ENCODE data around the gene RNF212. TPM values are rescaled to one million over a fixed set of nuclear protein-coding genes. Genes with fewer than 3 reads are reported as not detected.
"Not testable (repeated sequence)": the region's sequence is repeated elsewhere in the genome, so short reads cannot be mapped to it uniquely, and the experiment has no call there.

RNF212 gene
- total RNA-seq, 1 experiment from 2014 or later: not detected

DNA sequence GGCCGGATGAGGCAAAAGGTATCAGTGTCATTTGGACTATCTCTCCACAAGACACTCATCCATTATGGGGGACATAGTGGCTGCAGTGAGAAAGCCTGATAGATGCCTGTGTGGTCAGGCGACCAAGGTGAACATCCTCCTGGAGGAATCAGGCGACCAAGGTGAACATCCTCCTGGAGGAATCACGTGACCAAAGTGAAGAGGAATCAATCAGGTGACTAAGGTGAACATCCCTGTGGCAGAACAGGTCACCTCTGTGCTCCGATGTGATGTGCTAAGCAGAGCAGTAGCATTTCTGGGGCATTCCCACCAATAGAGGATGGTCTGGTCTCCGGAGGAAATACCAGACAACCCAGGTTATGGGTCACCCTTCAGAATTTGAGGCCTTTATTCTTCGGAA is 44.0 kb downstream of the RNF212 start:
- no peak for DNase-seq (ENCODE audit: low read depth)

DNA sequence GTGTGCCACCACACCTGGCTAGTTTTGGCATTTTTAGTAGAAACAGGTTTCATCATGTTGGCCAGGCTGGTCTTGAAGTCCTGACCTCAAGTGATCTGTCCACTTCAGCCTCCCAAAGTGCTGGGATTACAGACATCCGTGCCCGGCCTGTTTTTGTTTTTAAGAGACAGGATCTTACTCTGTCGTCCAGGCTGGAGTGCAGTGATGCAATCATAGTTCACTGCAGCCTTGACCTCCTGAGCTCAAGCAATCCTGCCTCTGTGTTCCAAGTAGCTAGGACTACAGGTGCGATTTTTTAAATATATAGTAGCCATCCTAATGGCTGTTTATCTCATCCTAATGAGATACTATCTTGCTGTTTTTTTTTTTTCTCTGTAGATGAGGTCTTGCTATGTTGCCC is 47.6 kb downstream of the RNF212 start:
- DNase-seq (ENCODE audit: low read depth): no peak

DNA sequence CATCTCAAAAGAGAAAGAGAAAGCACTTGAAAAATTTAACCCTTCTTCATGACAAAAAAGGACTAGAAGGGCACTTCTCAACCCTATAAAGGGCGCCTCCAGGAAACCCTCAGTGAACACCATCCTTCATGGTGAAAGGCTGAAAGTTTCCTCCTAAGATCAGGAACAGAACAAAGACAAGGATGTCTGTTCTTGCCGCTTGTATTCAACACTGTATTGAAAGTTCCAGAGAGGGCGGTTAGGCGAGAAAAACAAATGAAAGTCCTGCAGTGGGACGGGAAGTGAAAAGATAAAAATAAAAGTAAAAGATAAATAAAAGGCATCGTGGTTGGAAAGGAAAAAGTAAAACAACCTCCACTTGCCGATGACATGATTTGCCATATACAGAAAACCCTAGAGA is 50.9 kb downstream of the RNF212 start:
- no peak for DNase-seq (ENCODE audit: low read depth)

DNA sequence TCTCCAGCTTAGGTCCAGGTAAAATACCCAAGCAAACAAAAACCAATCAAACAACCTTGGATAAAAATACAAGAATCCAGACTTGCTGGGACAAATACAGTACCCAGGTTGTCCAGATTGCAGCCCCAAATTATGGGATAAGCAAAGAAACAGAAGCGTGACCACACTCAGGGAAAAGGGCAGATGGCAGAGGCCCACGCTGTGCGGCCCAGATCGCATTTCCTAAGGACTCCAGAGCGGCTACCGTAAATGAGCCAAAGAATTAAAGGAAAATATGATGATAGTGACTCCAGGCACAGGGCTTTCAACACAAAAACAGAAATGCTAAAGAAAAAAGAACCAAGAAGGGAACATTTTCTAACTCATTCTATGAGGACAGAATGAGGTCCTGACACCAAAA is 51.6 kb downstream of the RNF212 start:
- DNase-seq (ENCODE audit: low read depth): no peak

DNA sequence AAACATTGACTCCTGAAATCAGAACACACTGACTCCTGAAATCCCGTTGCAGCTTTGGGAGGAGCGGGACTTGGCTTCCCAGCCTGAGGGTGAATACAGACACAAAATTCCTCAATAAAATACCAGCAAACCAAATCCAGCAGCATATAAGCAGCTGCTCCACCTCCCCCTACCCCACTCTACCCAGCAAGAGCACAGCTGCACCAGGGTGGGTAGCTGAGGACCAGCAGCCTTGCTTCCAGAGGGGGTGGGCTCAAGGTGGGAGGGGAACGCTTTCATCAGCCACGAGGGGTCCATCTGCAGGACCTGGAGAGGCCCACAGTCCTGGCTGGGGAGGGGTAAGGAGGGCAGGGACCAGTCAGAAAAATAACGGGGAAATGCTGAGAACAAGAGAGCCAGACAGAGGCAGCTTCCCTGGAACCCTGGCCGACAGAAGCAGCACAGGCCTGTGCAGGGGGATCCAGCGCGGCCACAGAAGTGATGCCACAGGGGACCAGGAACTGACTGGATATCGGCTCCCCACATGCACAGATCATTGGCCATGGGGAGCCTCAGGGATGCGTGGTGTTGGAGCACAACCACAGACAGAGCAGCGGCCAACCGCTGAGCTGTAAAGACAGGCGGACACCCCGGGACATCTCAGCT is 52.2 kb downstream of the RNF212 start:
- no peak for DNase-seq (ENCODE audit: low read depth)

DNA sequence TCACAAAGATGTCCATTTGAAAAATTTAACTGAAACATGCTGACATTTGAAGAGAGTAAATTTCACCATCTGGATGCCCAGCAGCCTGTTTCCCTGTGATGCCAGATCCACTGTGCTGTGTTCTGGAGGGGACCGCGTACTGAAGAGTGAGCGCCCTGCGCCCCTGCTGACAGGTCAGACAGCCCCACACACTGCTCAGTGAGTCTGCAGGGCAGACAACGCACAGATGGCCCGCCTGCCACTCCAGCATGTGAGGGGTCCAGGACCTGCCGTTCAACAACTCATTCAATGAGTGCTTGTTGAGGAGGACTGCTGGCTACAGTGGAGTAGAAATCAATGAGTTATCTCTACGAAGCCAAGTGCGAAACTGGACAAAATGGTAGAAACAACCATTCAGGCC is 52.7 kb downstream of the RNF212 start:
- DNase-seq (ENCODE audit: low read depth): no peak

DNA sequence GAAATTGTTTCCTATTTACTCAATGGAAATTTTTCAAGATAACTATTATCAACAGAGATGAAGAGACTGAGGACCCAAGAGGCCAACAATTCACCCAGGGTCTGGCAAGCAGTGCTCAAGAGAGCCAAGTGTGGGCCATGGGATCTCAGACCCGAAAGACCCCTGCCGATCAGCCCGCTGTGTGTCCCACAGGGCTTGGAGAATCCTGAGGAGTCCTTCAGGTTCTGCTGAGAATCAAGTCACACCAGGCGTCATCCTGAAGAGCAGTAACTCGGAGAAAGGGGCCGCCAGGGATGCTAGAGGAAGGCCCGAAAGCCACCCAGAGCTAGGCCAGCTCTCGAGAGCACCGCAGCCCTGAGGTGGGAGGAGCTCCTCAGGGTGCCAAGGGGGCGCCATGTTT is 53.2 kb downstream of the RNF212 start:
- DNase-seq (ENCODE audit: low read depth): no peak

DNA sequence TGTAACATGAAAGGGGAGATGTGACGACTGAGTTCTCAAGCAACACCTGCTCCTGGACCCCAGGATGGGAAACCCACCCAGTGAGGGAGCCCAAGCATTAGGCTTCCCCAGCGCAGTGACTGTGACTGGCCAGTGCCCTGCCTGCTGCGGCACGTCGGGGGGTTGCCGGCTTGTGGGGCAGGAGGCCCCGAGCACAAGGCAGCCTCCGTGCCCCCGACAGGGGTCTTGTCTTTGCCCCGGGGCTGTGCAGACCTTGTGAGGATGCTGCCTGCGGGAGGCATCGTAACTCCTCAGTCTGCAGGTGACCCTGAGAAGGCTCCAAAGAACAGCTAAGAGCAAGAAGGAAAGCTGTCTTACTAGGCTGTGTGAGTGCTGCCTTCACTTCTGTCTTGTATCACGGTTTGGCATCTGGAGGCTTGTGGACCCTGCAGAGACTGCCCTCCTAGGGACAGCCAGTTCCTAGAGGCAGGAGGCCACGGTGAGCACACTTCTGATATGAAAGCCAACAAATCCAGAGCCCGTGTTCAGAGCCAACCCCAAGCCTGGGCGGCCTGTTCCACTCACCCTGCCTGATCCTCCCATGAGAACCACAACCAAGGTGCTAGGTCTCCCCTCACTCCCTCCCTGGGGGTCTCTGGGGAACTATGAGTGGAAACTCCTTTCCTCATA is 54.2 kb downstream of the RNF212 start:
- no peak for DNase-seq (ENCODE audit: low read depth)

DNA sequence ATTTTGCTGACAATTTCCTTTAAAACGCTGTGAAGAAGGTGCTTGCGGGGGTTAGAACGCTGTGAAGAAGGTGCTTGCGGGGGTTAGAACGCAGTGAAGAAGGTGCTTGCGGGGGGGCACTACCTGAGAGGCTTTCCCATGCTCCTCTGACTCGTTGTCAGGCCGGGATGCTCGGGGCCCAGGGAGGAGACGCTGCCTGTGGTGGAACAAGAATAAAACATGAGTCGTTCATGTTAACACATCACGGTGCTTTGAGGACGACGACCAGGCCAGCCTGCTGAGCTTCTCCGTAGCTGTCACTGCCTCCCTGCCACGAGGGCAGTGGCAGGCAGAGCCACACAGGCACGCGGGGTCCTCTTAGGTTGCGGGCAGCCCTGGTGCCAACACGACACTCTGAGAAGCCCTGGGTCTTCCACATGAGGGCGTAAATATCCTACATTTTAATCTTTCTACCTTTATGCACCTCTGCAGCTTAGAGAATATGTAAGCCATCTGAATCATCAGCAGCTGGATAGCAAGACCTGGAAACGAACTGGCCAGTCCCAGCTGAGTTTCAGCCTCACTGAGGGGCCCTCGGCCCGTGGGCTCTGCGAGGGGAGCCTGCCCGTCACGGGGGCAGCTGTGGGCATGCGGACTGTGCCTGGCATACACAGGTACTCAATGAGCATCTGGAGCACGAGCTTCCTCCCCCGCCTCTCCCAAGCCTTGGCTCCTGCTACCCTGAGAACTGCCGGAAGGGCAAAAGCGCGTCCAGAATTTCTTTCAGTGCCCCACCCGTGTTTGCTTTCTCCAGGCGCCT is 55.0 kb downstream of the RNF212 start:
- no peak for DNase-seq (ENCODE audit: low read depth)

DNA sequence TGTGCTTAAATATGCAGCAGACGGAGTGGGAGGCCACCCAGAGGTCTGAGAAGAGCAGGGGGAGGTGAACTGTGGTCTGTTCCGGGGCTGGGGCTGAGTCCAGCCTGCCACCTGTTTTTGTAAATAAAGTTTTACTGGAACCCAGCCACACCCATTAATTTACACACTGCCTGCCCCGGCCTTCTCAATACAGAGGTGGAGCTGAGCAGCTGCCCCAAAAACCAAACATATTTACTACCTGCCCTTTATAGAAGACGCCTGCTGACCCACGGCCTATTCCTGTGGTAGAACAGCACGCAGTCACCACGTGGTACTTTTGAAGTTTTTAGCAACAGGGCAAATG is 56.0 kb downstream of the RNF212 start:
- no peak for DNase-seq (ENCODE audit: low read depth)

DNA sequence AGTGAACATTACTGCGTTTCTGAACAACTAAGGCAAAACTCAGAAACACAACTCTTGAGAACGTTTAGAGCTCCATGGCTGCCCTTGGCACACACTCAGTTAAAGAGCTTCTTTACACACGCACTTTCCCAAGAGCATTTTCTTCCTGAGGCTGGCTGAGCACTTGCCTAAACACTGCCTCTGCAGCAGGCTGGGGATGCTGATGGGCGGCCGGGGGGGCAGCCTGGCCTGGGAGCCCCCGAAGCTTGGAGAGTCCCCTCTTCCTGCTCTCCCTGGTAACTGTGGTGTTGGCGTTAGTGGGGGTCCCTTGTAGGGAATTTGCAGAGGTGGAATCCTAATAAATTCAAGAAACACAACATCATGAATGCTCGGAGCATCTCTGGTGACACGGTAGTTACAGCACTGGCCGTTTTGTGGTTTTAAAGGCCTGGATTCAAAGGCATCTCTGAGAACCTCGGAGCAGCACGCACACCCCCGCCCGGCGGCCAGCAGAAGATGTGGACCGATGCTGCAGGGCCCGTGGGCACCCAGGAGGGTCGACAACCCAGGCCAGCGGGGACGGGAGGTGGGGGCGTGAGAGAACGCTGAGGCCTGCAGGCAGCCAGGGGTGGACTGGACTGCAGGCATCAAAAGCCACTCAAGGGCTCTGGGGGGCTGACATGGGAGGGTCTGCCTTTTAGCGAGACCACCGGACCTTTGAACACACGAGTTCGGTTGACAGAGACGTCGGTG is 56.5 kb downstream of the RNF212 start:
- no peak for DNase-seq (ENCODE audit: low read depth)

DNA sequence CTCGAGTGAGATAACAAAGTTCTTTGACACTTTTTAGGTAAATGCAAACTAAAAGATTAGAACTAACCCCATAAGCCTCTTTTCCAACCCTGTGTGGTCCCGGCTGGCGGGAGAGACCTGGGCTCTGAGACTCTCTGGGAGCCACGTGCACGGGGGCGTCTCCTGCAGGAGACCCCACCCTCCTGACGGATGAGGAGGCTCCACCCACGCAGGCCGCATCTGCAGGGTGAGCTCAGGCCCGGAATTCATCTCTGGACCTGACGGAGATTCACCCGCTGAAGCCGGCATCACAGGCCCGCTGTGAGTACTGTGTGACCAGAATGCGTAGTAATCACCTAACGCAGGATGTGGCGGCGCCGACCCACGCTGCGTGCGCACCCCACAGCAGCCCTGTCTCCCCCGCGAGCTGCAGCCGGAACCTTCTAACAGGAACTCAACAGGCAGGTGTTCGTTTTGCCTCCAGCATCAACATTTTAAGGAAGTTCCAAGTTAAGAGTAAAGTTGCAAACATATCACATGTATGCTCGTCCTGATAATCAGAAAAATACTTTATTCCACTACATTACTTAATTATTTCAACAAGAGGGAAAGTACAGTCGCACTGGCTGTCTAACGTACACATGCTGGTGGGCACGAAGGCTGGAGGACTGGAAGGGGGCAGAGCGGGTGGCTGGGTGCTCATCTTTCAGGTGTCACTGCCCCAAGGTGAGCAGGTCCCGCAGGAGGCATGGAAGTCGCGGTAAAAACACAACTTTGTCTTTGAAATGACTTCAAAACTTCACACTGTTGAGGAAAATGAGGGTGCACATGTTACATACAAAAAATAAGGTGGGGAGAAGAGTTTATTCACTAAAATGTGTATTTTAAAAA is 57.4 kb downstream of the RNF212 start:
- no peak for DNase-seq (ENCODE audit: low read depth)

DNA sequence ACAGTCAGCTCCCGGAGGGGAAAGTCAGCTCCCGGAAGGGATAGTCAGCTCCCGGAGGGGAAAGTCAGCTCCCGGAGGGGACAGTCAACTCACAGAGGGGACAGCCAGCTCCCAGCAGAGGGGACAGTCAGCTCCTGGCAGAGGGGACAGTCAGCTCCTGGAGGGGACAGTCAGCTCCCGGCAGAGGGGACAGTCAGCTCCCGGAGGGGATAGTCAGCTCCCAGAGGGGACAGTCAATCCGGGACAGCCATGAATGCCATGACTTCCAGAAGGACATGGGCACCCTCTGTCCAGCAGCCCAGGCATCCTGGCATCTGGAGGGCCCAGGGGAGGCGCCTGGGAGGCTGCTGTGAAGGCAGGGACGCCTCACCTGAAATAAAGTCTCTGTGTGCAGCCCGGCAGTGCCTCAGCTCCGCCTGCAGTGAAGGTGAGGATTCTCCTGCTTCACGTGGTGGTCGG is 58.1 kb downstream of the RNF212 start:
- not testable (repeated sequence) for DNase-seq (ENCODE audit: low read depth)

DNA sequence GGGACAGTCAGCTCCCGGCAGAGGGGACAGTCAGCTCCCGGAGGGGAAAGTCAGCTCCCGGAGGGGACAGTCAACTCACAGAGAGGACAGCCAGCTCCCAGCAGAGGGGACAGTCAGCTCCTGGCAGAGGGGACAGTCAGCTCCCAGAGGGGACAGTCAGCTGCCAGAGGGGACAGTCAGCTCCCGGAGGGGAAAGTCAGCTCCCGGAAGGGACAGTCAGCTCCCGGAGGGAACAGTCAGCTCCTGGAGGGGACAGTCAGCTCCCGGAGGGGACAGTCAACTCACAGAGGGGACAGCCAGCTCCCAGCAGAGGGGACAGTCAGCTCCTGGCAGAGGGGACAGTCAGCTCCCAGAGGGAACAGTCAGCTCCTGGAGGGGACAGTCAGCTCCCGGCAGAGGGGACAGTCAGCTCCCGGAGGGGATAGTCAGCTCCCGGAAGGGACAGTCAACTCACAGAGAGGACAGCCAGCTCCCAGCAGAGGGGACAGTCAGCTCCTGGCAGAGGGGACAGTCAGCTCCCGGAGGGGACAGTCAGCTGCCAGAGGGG is 58.6 kb downstream of the RNF212 start:
- DNase-seq (ENCODE audit: low read depth): not testable (repeated sequence)

DNA sequence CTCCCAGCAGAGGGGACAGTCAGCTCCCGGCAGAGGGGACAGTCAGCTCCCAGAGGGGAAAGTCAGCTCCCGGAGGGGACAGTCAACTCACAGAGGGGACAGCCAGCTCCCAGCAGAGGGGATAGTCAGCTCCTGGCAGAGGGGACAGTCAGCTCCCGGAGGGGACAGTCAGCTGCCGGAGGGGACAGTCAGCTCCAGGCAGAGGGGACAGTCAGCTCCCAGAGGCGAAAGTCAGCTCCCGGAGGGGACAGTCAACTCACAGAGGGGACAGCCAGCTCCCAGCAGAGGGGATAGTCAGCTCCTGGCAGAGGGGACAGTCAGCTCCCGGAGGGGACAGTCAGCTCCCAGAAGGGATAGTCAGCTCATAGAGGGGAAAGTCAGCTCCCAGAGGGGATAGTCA is 59.5 kb downstream of the RNF212 start:
- DNase-seq (ENCODE audit: low read depth): not testable (repeated sequence)

DNA sequence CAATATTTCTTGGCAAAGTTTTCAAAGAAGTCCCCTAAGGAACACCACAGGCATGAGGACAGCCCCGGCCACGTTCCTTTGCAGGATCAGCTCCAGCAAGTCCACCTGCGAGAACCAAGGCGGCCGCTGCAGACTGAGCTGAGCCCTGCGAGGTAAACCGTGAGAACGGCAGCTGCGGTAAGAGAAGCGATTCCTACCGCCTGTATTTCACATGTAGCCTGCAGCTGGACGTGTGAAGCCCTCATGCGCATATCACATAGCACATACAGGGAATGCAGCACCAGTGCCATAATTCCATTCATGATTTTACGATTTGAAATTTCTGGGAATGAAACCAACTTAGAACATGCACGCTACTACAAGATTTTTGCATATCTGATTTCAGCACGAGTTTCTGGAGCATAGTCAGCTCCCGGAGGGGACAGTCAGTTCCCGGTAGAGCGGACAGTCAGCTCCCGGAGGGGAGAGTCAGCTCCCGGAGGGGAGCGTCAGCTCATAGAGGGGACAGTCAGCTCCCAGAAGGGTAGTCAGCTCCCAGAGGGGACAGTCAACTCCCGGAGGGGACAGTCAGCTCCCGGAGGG is 60.2 kb downstream of the RNF212 start:
- DNase-seq (ENCODE audit: low read depth): no peak

DNA sequence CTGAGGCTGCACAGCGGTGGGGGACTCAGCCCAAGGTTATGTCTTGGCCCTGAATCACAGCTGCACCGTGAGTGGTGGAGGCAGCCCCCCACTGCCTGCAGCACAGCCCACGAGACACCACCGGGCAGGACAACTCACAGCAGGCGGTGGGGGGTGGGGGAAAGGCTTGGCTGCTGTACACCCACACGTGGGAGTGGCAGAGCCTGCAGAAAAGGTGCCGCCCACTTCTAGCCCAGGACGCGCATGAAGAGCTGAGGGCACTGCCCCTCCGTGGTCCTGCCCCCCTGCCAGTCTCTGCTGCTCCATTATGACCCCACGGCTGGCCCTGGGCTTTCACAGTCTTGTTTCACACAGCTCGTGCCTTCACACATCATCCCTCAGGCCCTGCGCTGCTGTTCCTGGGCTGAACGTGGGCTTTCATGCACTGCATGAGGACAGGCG is 61.1 kb downstream of the RNF212 start:
- DNase-seq (ENCODE audit: low read depth): no peak

DNA sequence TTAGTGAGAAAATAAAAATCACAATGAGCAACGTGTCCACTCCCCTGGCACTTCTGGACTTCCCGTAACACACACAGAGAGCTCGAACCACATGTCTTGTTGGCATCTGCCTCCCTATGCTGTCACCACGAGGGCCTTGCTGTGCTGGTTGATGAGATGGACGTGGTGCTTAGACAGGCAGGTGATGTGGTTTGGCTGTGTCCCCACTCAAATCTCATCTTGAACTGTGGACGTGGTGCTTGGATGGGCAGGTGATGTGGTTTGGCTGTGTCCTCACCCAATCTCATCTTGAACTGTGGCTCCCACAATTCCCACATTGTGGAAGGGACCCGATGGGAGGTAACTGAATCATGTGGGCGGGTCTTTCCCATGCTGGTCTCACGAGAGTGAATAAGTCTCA is 61.9 kb downstream of the RNF212 start:
- no peak for DNase-seq (ENCODE audit: low read depth)

DNA sequence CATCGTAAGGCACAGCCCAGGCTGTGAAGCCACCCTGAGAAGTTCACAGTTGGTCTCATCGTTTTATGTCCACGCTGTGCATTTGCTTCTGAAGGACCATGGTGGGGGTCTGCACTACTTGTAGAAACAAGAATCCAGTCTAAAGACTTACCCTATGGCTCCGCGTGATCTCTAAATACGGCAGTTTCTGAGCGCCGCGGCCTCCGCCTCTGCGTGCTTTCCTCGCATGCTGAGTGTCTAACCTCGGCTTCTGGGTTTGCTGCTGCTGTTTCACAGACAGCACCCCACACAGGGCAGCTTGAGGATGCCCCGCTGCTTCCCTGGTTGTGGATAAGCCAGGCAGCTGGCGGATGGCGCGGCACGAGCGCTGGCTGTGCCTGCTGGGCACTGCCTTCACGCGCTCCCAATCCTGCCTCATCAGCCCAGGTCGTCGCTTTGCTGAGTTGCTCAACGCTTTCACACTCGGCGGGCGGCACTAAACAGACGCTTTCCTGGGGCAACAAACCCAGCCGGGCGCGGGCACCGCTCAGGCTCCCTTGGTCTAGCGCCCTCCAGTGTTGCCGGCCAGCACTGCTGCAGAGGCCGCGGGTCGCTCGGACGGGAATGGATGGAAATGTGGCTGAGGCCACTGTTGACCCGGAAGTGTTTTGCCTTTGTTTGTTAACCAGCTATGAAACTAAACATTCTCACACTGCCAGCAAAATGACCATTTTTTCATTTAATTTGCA is 62.7 kb downstream of the RNF212 start:
- DNase-seq (ENCODE audit: low read depth): no peak

DNA sequence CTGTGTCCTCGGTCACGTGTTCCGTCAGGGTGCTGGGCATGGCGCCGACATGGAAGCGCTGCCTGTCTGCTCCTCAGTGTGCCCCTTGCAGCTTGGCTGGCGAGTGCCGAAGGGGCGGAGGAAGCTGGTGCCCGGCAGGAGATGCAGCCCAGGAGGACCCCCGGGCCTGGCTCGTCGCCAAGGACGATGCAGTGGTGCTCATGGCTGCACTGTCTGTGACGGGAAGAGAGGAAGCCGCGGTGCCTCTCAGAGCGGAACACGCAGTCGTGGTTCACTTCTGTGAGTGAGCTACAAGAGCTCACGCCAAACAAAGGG is 63.8 kb downstream of the RNF212 start:
- no peak for DNase-seq (ENCODE audit: low read depth)

Data from HT1080 (cell line).